ENCODE results near the gene BLOC1S4.

- TF ChIP-seq EZH2 (IDR thresholded peaks at IDR 0.05; ENCODE audit: borderline replicate concordance, low read length) (no peak), CTCF (IDR thresholded peaks at IDR 0.05; ENCODE audit: low read length) (no peak)
These were observed 11.9 kb downstream of the BLOC1S4 start for GRCh38 chr4:6727943-6728250.

Data from OCI-LY1 (cell line).